Right ventricle myocardium inferior (tissue), 1 donor: ENCODE measurements around the gene SLC29A3. TPM values are rescaled to one million over a fixed set of nuclear protein-coding genes. Genes with fewer than 3 reads are reported as not detected.

Experiments
- ATAC-seq: fragments of 200-7000 bp; cut with Tn5 transposase; one replicate; pipeline ENCODE4 v1.9.1; 2020; ENCODE audit warnings: mild to moderate bottlenecking, moderate library complexity
- DNase-seq: peaks from one replicate; pipeline ENCODE4 v3.0.0; 2021; ENCODE audit errors: missing footprints
- intact Hi-C: fragments of 100-400 bp; cut with DNase I; formaldehyde crosslinking; loops from one replicate; pipeline ENCODE4 v1.11.0; 2022
- total RNA-seq: library from RNA; stranded (reverse); fragmentation: NEBNext Ultra II Directional; extraction: Animal tissue kit (Norgen Biotek cat#: 25700); gene quantifications from one replicate; pipeline ENCODE4 v1.2.1, GENCODE V29; 2021
- donor health status: DM: no; HTN: yes; CAD: no; lungs with severe emphysema.

Gene SLC29A3
- total RNA-seq, 1 donor from 2014 or later: 1.8 TPM

GRCh38 chr10:71392791-71393781, 74.0 kb downstream of the SLC29A3 start:
- no peak for ATAC-seq
- intact Hi-C loops: no loop called here
- DNase-seq: no peak

DNA sequence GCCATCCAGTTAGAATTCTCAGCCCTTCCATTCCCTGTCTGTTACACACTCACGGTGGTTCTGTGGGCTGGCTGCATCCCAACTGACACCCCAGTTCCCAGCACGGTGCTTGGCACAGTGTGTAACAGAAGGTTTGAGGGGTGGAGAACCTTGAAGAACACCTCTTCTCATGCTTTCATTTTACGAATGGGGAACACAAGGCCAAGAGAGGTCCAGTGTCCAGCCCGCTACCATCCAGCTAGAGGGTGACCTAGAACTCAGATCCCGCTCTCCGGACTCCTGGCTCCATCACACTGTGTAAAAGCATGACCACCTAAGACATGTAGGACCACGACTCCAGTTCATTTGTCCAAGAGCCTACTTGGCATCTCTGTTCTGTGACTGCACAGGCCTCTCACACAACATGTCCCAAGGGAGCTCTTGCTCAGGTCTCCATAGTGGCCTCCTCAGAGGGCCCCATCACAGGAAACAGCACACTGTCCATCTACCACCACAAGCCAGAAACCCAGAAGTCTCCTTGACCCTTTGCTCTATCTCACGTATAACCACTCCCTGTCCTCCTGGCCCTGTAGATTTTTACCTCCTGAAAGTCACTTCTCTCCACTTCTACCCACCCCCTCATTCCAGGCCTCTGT, 74.9 kb downstream of the SLC29A3 start:
- DNase-seq (no peak), ATAC-seq (no peak)
- intact Hi-C loops: loop anchor here (2.0 kb wide), 1 partner anchor 315 kb away; no protein-coding TSS in a partner anchor

GRCh38 chr10:71394926-71395562, 76.0 kb downstream of the SLC29A3 start:
- no peak for ATAC-seq
- no peak for DNase-seq
- intact Hi-C loops: loop anchor here (2.0 kb wide), 1 partner anchor 314 kb away; no protein-coding TSS in a partner anchor

DNA sequence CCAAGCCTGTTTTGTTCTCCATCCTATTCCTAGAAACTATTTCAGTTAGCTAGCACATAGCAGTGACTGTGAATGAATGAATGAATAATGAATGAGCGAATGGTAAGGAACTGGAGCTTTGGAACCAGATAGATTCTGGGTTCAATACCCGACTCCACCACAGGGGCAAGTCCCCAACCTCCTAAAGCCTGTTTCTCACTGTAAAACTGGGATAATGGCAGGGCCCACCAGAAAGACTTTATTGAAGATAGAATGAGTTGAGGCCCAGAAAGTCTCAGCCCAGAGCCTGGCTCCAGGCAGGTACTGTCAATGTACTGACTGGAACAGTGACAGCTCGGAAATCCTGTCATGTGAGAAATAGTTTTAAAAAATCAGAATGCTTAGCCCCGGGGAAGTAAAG, 76.6 kb downstream of the SLC29A3 start:
- DNase-seq (no peak), ATAC-seq (no peak)
- intact Hi-C loops: loop anchor here (1.0 to 2.0 kb wide), 3 partner anchors 90 to 313 kb away; no protein-coding TSS in a partner anchor

- intact Hi-C loops: loop anchor here (1.0 kb wide), 2 partner anchors 89 to 174 kb away; no protein-coding TSS in a partner anchor
- peak; percentile 76 for DNase-seq
- ATAC-seq: peak; percentile 92
Measured at GRCh38 chr10:71396084-71396710, 77.1 kb downstream of the SLC29A3 start.

GRCh38 chr10:71396711-71397295, 77.7 kb downstream of the SLC29A3 start, which contains the start of gene CDH23:
CDH23 (plus strand) TSS chr10:71396920; CDS start chr10:71439832, 42,912 bp downstream.
- peak; percentile 49 for ATAC-seq
- intact Hi-C loops: loop anchor here (1.0 kb wide), 2 partner anchors 88 to 173 kb away; no protein-coding TSS in a partner anchor

GRCh38 chr10:71397296-71398212, 78.5 kb downstream of the SLC29A3 start:
- intact Hi-C loops: no loop called here
- ATAC-seq (no peak), DNase-seq (no peak)

More at GRCh38 chr10:71396711-71397295, 77.7 kb downstream of the SLC29A3 start, which contains the start of gene CDH23:
- no peak for DNase-seq

GRCh38 chr10:71398976-71399375, 79.9 kb downstream of the SLC29A3 start:
- intact Hi-C loops: no loop called here
- DNase-seq (no peak), ATAC-seq (no peak)

GRCh38 chr10:71399946-71400345, 80.9 kb downstream of the SLC29A3 start:
- intact Hi-C loops: no loop called here
- ATAC-seq: no peak
- DNase-seq: no peak

DNA sequence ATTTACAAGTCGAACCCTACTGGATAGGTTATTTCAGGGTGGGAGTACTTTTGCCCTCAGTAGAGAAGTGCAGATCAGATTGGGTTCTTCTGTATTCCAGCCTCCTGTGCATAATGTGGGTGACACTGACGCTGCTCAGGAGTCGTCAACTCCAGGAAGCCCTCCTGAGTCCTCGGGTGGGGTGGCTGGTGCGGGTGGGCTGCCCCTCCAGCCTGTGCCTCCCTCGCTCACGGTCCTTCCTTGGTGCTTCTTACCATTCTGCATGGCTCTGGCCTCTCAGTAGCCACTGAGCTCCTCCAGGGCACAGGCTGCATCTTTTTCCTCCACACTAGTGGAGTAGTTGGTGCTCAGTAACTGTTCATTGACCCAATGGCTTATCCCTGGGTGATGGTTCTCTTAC, 82.0 kb downstream of the SLC29A3 start:
- ATAC-seq (no peak), DNase-seq (no peak)
- intact Hi-C loops: no loop called here

- DNase-seq (no peak), ATAC-seq (no peak)
- intact Hi-C loops: no loop called here
Measured at GRCh38 chr10:71402005-71402404, 82.9 kb downstream of the SLC29A3 start.

DNA sequence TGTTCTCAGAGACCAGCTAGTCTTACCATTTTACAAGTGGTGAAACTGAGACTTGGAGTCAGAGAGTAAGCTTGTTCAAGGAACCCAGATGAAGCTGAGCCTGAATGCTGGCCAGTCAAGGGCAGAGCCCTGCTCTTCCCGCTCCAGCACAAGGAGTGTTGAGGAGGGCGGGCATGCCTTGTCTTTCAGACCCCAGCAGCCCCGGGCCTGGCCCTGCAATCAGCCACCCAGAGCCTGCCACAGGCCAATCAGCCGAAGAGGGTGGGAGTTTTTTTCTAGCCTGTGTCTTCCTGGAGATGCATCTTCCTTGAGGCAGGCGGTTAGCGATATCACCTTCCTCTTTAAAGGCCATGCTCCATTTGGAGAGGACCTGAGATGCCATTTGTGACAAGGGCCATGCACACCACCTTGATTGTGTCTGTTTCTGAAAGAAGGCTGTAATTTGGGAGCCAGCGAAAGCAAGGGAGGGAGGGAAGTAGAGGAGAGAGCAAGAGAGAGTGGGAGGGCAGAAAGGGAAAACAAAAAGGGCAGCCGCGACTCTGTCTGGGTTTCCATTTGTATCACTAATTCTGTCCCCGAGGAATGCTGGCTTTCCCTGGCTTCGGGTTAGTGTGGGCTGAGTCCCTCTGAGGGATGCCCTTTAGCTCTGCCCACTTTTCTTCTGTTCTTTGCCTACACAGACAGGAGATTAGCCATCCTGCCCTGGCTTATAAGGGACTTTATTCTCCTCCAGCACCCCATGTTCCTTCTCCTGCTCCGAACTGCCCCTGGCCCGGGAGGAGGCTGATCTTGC, 85.6 kb downstream of the SLC29A3 start:
- ATAC-seq: no peak
- no peak for DNase-seq
- intact Hi-C loops: no loop called here

DNA sequence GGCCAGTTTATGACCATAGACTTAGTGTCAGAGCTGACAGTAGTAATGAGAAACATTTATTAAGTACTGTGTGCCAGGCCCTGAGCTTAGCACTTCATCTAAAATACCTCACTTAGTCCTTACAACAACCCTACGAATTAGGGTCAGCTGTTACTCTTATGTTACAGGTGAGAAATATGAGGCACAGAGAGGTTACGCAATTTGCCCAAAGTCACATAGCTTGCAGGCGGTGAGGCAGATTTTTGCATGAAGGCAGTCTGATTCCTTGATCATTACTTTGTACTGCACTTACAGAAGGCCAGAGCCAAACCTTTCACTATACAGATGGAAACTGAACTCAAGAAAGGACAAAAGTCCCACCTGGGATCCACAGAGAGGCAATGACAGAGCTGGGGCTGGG, 87.8 kb downstream of the SLC29A3 start:
- ATAC-seq: no peak
- intact Hi-C loops: no loop called here

DNA sequence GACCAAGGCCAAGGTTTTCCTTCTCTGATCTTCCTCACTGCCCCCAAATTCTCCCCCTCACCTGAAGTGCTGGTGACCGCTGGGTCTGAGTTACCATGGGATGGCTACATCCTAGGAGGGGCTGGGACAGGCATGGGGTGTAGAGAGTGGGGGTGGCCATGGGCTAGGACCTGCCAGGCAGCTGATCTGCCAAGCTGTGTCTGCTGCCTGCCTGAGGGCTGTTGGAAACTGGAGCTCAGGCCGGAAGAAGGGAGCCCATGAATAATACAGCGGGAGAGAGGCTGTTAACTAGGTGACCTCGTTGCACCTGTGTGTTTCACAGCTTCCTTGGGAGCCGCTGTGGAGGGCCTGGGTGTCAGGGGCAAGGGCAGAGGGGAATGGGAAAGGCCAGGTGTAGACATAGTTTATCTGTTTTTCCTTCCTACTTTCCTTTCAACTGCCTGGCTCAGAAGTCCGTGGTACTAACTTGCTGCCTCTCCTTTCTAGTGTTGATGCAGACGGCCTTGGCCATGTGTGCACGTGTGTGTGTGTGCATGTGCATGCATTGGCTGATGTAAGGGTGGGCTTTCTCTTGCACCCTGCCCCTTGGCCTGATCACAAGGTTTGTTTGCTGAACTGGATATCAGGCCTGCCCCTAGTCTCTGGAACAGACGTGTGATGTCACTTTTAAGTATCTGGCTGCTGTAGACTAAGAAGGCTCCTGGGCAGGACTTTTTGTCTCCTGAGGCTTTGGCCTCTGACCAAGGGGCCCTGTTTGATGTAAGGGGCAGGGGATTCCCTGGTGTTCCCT, 89.6 kb downstream of the SLC29A3 start:
- ATAC-seq (no peak), DNase-seq (no peak)
- intact Hi-C loops: no loop called here

More for the DNA sequence above, 87.8 kb downstream of the SLC29A3 start:
- no peak for DNase-seq

- DNase-seq (no peak), ATAC-seq (no peak)
- intact Hi-C loops: no loop called here
Measured at GRCh38 chr10:71409516-71410104, 90.6 kb downstream of the SLC29A3 start.
